NCI-H128 (cell line): Measurements from ENCODE around the gene LRRC15.

ENCODE experiments used
- DNase-seq: peaks from one replicate; lab custom pipeline; 2025; ENCODE audit not compliant: unreplicated experiment; lab: John Stamatoyannopoulos, UW

Gene LRRC15

DNA sequence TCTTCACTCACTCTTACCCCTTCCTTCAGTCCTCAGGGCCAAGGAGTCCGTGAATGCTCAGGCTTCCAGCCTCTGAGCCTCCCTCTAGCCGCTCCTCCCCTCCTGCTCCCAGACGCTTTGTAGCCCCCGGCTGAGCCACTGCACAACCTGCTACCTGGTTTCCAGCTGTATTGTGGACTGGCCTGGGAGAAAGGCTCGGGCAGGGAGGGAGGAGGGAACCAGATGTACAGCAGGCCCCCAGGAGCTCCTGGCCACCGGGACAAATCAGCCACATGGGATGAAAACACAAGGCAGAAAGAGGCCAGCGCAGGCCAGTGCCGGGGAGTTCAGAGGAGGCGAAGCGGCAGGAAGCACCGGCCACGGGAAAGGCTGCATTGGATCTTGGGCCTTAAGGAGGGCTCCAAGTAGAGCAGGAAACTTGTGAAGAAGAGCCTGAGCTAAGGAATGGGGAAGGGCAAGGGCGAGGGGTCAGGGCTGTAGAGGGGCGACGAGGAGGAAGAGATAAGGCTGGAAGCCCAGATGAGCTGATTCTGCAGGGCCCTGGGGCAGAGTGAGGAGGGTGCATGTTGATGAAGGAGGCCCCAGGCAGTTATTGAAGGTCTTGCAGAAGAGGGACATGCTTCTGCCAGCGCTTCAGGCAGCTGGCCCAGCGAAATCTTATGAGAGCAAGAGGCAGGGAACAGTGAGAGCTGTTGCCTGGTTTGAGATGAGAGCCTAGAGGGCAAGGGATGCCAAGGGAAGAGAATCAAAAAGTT is 32.8 kb downstream of the LRRC15 start:
- no peak for DNase-seq

DNA sequence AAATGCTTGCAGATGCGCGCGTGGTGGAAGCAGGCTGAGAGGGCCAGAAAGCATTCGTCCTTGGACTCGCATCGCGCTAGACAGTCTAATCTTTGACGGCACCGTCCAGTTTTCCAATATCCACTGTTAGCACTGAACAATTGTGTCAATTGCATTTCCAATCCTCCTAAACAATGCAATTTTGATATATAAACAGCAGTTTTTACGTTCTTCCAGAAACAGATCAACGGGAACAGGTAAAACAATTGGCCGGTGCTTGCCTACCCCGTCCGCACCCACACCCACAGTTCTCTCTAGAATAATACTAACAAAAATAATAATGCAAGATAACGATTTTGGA is 35.6 kb downstream of the LRRC15 start:
- DNase-seq: no peak

DNA sequence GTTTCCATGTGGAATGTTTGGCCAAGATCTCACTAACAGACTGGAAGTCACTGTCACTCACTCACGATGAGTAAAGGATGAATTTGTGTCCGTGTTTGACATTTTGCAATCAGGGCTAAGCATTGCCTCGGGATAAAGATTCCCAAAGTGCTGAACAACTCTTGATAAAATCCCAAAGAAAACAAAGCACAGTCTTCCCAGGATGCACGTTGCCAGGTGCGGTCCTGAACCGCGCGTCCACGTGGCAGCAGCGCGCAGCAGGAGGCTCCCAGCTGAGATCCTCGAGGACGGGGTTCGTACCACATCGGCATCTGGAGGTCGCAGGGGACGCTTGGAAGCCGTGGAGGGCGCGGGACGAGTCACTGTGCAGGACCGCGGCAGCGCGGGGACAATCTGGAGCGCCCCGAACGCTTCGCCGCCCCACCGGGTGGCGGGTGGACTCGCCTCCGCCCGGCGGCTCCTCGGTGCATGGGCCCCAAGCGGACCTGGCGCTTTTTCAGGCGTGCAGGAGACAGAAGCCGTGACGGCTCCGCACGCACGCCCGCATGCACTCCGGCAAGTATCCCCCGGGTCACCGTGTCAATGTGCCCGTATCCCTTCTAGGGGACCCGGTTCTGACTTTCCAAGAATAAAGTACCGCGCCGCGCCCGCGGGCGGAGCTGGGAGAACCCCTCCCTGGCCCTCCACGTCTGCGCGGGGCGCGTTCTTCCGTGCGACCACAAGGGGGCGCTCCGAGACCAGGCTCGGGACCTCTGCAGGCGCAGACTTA is 36.1 kb downstream of the LRRC15 start:
- no peak for DNase-seq

DNA sequence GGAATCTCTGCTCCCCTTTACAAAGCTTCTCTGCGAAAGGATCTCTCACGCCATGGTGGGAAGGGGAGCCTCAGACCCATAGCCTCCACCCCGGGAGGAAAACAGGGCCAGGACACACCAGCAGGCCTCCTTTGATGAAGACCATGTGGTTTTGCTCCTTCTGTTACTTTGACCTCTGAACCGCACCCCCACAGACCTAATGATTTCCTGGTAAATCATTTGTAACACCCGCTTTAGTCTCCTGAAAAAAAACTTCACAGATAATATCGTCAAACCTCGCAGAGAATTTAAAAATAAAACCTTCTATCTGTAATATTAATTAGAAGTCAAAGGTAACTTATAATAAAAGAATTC is 36.7 kb downstream of the LRRC15 start:
- no peak for DNase-seq

DNA sequence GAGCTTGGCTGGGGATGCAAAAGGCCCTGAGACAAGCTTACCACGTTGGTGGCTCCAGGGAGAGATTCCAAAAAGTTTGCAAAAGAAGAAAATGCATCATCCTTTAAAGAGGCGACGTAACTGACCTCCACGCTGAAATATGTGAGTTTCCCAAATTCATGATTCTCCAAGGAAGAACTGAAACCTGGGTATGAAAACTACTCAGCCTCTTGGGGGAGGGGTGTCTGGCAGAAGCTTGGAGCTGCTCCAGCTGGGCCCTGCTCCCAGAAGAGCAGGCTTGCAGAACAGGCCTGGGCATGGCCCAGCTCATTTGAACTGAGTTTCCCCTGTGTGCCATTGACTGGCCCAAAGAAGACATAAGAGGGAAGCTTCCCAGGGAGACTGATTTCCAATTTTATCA is 39.0 kb downstream of the LRRC15 start:
- no peak for DNase-seq

DNA sequence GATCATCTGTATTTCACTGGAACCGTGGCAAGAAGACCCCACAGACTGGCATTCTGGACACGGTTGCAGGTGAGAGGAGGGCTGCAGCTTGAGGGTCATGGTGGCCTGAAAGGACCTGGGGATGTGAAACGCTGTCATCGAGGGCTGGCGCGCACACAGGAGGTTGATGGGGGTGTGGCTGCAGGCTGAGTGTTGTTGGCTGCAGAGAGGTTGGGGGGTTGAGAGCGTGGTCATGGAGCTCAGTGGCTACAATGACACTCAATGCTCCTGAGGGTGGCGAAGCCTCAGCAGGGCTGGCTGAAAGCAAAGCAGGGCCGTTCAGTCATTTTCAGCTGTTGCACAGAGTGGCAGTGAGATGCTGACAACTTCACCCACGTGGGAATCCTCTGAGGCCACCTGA is 39.4 kb downstream of the LRRC15 start:
- no peak for DNase-seq

DNA sequence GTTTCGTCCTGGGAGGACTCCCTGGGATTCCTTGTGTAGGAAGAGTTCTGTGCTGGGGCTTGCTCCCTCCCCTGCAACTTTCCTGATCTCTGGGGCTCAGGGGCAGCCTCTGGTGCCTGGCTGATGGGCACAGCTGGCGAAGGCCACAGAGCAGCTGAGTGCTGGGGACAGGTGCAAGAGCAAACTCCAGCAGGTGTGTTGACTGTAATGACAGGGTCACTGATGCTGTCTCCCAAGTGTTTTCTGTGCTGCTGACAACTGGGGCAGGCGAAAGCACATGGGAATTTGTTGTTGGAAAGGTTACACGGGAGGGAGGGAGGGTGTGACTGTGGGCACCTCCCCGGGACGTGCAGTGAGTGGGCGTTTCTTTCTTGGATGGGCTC is 40.0 kb downstream of the LRRC15 start:
- DNase-seq: no peak

DNA sequence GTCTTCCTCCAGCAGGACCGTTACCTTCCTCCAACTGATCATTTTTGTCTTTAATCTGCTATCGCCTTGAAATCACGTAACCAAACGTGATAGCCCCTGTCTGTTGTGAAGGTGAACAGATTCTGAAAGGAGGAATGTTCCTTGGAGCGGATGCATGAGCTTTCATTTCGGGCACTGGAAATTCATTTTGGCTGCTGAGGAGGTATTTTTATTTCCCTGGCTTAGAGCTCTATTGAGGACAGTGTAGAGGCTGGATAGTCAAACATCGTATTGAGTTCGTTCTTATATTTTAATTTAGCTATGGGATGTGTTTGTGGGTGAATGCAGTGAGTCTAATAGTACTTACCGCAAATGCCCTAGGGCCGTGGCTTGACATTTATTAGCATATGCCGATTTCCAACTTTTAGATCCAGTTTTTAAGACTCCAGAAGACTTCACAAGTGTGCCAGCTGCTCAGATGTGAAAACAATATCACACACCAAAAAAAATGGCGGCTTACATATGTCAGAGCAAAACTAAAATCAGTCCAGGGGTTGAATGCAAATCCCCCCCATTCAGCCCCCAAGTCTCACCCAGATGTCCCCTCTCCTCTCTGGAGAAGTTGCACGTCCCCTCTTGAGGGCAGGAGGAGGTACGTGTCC is 40.5 kb downstream of the LRRC15 start:
- no peak for DNase-seq

DNA sequence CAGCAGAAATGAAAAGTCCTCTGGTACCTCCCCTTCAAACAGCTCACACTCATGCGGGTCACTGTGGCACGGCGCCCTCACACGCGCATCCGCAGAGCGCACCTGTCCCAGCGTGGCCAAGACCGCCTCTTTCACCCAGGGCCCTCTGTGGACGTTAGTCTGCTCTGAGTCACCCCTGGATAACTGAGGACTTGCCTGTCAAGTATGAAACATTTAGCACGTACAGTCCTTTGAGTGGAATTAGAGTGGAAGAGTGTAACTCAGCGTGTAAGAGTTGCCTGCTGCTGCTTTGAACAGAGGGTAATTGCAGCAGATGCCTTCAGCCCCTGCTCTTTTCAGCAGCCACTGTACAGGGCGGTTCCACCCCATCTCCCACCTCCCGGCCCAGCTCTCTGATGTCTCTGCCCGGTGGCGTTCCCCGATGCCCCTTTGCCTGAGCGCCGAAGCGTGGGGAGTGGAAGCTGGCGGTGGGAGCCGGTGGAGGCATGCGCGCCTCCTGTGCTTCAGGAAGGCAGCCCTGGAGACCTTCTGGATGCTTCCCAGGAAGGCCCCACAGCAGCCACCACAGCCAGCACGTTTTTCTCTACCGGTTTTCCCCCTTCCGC is 41.4 kb downstream of the LRRC15 start:
- DNase-seq: no peak

DNA sequence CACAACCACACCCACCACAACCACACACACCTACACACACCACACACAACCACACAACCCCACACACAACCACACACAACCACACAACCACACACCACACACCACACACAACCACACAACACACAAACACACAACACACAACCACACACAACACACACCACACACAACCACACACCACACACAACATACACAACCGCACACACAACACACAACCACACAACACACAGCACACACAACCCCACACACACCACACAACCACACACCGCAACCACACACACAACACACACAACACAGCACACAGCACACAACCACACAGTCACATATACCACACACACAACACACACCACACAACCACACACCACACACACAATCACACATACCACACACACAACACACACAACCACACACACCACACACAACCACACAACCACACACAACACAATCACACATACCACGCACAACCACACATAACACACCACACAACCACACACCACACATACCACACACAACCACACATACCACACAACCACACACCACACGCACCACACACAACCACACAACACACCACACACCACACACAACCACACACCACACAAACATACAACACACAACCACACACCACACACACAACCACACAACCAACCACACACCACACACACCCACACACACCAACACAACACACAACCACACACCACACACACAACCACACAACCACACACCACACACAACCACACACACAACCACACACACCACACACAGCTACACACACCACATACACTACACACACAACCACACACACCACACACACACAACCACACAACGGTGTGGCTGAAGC is 42.1 kb downstream of the LRRC15 start:
- no peak for DNase-seq

DNA sequence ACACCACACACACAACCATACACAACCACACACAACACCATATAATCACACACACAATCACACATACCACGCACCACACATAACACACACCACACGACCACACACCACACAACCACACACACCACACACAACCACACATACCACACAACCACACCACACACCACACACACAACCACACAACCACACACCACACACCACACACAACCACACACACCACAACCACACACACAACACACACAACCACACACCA is 42.6 kb downstream of the LRRC15 start:
- DNase-seq: no peak

DNA sequence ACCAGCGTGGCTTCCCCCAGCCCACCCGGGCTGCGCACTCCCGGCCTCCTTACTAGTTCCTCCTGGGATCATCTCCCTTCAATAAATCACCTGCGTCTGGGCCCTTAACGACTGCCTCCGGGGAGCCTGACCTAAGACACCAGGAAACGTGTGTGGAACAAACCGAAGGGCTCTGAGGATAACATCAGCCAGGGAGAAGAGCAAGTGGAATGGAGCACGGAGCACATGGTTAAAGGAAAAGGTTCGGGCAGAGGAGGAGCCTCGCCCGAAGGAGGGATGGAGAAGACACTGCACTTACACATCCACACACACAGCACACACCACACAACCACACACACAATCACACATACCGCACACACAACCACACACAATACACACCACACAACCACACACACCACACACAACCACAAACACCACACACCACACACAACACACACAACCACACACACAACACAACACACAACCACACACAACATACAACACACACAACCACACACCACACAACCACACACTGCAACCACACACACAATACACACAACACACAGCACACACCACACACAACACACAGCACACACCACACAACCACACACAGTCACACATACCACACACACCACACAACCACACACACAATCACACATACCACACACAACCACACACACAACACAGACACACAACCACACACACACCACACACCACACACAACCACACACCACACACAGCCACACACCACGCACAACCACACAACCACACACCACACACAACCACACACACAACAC is 43.2 kb downstream of the LRRC15 start:
- no peak for DNase-seq

DNA sequence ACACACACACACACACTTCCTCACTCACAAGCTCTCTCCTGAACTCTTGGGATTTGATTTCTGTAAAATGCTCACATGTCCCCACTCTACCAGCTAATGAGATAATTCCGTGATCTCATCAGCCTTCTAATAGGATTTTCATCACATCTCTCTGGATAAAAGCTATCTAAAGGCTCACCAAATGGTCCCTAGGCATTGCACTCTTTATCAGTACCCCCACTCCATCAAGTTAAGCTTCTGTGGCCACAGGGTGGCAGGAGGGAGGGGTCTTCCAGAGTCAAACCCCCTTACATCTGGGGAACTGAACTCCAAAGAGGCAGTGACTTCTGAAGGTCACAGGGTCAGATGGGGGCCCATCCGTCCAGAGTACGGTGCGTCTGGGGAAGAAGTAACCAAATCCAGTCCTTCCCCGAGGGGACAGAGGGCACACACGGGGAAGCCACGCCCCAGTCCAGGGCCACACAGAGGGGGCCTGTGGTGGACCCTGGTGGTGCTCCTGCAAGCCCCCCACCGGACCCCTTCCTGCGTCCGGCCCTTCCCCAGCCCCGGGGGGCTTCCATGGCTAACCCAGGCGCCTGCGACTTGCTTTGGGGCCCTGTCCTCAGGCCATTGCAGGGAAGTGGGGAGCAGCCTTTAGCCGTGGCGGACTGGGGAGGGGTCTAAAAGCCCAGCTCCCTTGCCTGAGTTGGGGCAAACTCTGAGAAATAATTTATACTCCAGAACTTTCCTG is 44.0 kb downstream of the LRRC15 start:
- no peak for DNase-seq

DNA sequence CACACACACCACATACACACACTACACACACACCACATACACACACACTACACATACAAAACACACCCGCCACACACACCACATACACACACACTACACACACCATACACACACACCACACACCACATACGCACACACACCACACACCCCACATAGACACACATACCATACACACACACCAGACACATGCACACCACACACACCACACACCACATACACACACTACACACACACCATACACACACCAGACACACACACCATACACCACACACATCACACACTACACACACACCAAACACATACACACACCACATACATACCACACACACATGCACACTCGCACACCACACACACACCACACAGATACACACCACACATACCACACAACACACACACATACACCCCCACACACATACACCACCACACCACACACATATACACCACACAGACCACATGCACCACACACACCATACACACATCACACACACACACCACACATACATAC is 44.7 kb downstream of the LRRC15 start:
- DNase-seq: no peak

DNA sequence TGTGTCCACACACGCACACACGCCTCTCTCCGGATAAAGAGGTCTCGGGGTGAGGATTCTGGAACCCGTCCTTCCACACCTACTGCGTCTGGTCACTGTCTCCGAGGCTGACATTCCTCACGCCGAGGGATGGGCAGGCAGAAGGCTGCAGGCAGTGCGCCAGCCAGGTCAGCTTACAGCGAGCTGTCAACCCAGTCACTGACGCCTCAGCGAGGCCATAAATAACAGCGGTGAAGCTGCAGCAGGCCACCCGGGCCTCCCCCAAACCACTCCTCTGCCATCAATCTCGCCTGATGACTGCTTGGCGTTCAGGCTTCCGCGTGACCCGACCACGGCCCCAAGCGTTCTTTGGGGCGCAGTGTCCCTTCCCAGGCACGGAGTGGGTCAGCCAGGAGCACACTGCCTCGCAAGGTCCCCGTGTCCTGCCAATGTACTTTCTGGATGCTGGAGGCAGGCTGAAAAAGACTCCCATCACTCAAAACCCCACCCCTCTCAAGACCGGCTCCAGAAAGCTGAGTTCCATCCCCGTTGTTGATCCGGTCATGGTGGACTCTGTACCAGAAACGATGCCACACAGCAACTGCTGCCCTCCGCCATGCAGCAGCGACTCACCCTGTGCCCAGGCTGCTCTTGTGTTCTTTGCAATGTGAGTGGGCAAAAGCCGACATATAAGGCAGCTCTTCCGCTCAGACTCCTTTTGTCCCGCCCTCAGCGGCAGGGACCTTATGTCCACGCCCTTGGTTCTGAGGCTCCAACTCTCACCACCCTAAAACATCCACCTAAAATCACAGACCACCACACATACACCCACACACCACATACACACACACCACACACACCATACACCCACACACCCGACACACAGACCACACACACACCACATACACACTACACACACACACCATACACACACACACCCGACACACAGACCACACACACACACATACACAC is 45.5 kb downstream of the LRRC15 start:
- DNase-seq: no peak

DNA sequence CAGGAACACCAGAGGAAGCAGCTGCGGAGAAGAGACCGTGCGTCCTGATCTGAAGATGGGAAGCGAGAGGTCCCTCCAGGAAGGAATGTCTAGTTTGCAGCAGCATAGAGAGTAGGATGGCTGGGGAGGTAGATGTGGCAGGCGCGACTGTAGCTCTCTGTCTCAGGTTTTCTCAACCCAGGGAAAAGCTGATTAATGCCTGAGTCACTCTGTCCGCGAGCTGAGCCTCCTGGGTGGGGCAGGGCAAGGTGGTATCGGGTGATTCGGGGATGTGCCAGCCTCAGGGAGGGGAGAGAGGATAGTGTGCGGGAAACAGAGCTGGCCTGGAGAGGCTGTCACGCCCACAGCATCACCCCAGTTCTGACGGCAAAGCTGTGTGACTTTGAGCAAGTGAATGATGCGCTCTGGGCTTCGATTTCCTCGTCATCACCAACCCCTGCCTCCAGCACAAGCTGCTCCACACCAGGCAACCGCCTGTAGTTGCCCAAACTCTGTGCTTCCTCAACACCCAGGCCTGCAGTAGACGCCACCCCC is 46.8 kb downstream of the LRRC15 start:
- DNase-seq: no peak

DNA sequence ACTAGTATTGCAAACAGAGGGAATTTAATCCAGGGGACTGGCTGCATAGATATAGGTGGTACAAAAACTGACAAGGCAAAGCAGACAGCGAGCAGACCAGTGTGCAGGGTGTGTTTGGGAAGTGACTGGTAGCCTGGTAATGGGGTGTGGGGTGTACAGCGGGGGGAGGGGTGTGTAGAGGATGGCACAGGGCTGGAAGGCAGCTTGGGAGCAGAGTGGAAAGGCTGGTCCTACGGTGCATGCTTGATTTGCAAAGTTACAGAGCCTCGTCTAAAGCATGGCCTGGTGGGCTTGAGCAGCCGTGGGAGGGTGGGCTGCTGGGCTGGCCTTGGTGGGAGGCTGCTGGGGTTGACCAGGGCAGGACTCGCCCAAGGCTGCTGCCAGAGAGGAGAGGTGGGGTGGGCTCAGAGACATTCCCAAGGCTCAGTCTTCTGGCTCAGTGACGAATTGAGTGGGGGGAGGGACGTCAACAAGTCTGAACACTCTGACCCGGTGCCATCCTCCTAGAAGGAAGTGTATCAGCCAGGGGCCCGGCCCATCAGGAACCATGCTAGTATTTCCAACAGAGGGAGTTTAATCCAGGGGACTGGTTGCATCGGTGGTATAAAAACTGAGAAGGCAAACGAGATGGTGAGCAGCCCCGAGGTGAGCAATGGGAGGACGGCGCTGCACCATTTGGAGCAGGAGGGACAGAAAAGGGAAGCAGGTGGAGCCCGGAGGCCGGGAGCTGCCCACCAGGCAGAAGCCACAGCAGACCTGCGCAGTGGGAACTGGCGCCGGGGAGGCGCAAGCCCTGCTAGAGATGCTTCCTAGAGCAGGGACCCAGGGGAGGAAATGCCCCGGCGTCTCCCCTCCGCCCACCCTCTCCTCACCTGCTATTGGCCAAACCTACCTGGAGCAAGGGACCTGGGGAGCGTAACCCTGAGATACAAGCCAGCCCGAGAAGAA is 47.6 kb downstream of the LRRC15 start:
- DNase-seq: no peak
